Pancreas (tissue), 10 donors: ENCODE measurements around the gene COL15A1. TPM values are rescaled to one million over a fixed set of nuclear protein-coding genes. Genes with fewer than 3 reads are reported as not detected.

ENCODE experiments used
- ATAC-seq, 4 donors: fragments of 200-7000 bp; cut with Tn5 transposase; one replicate each; pipeline versions ENCODE4 v1.8.0 to v1.9.1; 2020; ENCODE audit warnings: mild to moderate bottlenecking in 4 of 4, moderate library complexity in 4 of 4
- DNase-seq, 6 donors: peaks; one replicate each; pipeline ENCODE4 v3.0.0-alpha.2; 2020
- FAIRE-seq: peaks from 2 replicates; lab custom pipeline; 2012; peaks lifted over from hg19 to GRCh38; lab: Jason Lieb, UNC
- H3K27ac ChIP-seq, 4 donors: fragments of 200-600 bp; sonication (generic); 1 replicate in 3 of 4; 2 replicates in 1 of 4; pipeline versions ENCODE4 v1.5.0 to v1.8.0; 2020
- H3K27me3 ChIP-seq, 4 donors: fragments of 200-600 bp; one replicate each; pipeline ENCODE4 v1.8.0; 2021
- H3K36me3 ChIP-seq, 3 donors: fragments of 200-600 bp; sonication (generic) in 1 of 3; one replicate each; pipeline versions ENCODE4 v1.5.0 to v1.8.0; 2020 to 2021
- H3K4me1 ChIP-seq, 3 donors: fragments of 200-600 bp; one replicate each; pipeline ENCODE4 v1.8.0; 2021
- H3K4me3 ChIP-seq, 4 donors: fragments of 200-600 bp; sonication (generic) in 2 of 4; one replicate each; pipeline versions ENCODE4 v1.5.0 to v1.8.0; 2020 to 2021
- H3K9me3 ChIP-seq, 4 donors: fragments of 200-600 bp; one replicate each; pipeline ENCODE4 v1.8.0; 2021
- WGBS, 2 donors: extraction: QIAGEN DNeasy Blood & Tissue Kit; methylation state at CpG; one replicate each; pipeline ENCODE4 v1.1.7; 2013; 5-methylcytosine and 5-hydroxymethylcytosine counted together
- intact Hi-C, 3 donors: fragments of 100-400 bp; cut with DNase I; formaldehyde crosslinking; loops; one replicate each; pipeline versions ENCODE4 v1.11.1 to v1.14.2; 2022
- polyA plus RNA-seq, 2 donors: library from polyadenylated mRNA; stranded (reverse); fragments of 200-250 nt; gene quantifications; one replicate each; pipeline ENCODE4 v1.2.3, GENCODE V29; 2013
- total RNA-seq, 6 donors: library from RNA; stranded (reverse); fragmentation: NEBNext Ultra II Directional in 4 of 6; extraction: Animal tissue kit (Norgen Biotek cat#: 25700) in 4 of 6; gene quantifications; one replicate each; pipeline versions ENCODE4 v1.2.1 to v1.2.4, GENCODE V29; 2021 to 2023
- TF ChIP-seq, protein P1 (sequence below), 4 donors: fragments of 200-600 bp; sonication (generic) in 3 of 4; IDR thresholded peaks; one replicate each; pipeline versions ENCODE4 v1.5.0 to v1.8.0; 2021; ENCODE audit warnings: antibody characterized with exemption in 4 of 4
- donor health status: healthy with polysubstance abuse.
- donor health status: DM: no; HTN: no; CAD: no; lungs with moderate emphysema.
- donor health status: DM: no; HTN: no; CAD: no.
- donor health status: control.
- donor health status: control.
- donor health status: Bipolar disorder and iron deficiency.
- donor health status: DM: yes; HTN: yes; CAD: no.
- donor health status: DM: no; HTN: no; CAD: no.
- donor health status: DM: no; HTN: no; CAD: no.
- donor health status: DM: yes; HTN: yes; CAD: no.

The COL15A1 gene
- total and polyA plus RNA-seq, 8 donors = 6.7 to 43.4 (median 10.4) TPM

GRCh38 chr9:99046068-99046467, 102.4 kb downstream of the COL15A1 start:
- WGBS, 2 donors = 91 to 93% methylated on average over 3 of the region's 3 CpGs
- no peak overlapping the region for H3K4me3 ChIP-seq
- H3K4me1 ChIP-seq = no peaks in the 10 kb centered on the region
- ATAC-seq (no peak), DNase-seq (no peak), FAIRE-seq (no peak)
- no peaks in the 10 kb centered on the region for H3K27me3 ChIP-seq
- no peaks in the 10 kb centered on the region for H3K36me3 ChIP-seq
- TF ChIP-seq, protein P1, sequence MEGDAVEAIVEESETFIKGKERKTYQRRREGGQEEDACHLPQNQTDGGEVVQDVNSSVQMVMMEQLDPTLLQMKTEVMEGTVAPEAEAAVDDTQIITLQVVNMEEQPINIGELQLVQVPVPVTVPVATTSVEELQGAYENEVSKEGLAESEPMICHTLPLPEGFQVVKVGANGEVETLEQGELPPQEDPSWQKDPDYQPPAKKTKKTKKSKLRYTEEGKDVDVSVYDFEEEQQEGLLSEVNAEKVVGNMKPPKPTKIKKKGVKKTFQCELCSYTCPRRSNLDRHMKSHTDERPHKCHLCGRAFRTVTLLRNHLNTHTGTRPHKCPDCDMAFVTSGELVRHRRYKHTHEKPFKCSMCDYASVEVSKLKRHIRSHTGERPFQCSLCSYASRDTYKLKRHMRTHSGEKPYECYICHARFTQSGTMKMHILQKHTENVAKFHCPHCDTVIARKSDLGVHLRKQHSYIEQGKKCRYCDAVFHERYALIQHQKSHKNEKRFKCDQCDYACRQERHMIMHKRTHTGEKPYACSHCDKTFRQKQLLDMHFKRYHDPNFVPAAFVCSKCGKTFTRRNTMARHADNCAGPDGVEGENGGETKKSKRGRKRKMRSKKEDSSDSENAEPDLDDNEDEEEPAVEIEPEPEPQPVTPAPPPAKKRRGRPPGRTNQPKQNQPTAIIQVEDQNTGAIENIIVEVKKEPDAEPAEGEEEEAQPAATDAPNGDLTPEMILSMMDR (IDR thresholded peaks at IDR 0.05) = no peak
- no peaks in the 10 kb centered on the region for H3K9me3 ChIP-seq
- intact Hi-C loops = no loop called here
- H3K27ac ChIP-seq = no peak overlapping the region

DNA sequence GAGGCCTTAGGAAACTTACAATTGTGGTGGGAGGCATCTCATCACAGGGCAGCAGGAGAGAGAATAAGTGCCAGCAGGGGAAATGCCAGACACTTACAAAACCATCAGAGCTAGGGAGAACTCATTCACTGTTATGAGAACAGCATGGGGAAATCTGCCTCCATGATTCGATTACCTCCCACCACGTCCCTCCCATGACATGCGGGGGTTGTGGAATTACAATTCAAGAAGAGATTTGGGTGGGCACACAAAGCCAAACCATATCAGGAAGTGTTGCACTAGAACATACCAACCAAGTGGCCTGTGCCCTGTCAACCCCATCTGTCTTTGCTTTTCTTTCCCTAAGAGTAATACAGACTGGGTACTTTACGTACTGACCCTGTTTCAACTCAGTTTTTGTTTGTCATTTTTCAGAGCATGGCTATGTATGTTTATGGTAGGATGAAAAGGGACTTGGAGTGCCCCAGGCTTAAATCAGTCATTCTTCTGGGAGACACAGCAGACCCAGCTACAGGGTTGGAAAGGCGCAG, 102.9 kb downstream of the COL15A1 start:
- DNase-seq (no peak), FAIRE-seq (no peak), ATAC-seq (no peak)
- 92 to 97% methylated on average over 5 of the region's 5 CpGs for WGBS, 2 donors
- no peak overlapping the region for H3K27ac ChIP-seq
- H3K36me3 ChIP-seq = no peaks in the 10 kb centered on the region
- H3K4me1 ChIP-seq = no peaks in the 10 kb centered on the region
- no peak overlapping the region for H3K4me3 ChIP-seq
- intact Hi-C loops = no loop called here
- no peaks in the 10 kb centered on the region for H3K27me3 ChIP-seq
- TF ChIP-seq, protein P1 (IDR thresholded peaks at IDR 0.05) = no peak
- H3K9me3 ChIP-seq = no peaks in the 10 kb centered on the region

- 87 to 93% methylated on average over 1 of the region's 1 CpG for WGBS, 2 donors
- Histone ChIP-seq H3K27me3 (no peaks in the 10 kb centered on the region), H3K4me3 (no peak overlapping the region), H3K27ac (no peak overlapping the region), H3K9me3 (no peaks in the 10 kb centered on the region), H3K36me3 (no peaks in the 10 kb centered on the region), H3K4me1 (no peaks in the 10 kb centered on the region)
- TF ChIP-seq, protein P1 (IDR thresholded peaks at IDR 0.05) = no peak
- DNase-seq = no peak
- ATAC-seq = no peak
- intact Hi-C loops = no loop called here
- no peak for FAIRE-seq
These were observed 105.5 kb downstream of the COL15A1 start for GRCh38 chr9:99049228-99049627.

DNA sequence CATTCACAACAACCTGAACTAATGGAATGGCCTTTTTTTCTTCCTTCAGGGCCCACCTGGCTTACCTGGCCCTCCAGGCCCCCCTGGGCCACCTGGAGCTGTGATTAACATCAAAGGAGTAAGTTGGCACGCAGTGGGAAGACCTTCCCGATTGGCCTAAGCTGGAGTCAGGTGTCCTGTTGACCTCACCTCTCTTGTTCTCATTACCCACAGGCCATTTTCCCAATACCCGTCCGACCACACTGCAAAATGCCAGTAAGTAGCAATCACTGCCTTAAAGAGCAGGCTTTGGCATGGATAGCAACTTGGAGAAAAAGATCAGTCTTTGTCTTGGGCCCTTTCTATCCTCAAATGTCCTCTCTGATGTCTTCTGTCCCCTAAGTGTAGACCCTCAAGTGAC, 105.9 kb downstream of the COL15A1 start:
- Histone ChIP-seq H3K27me3 (no peaks in the 10 kb centered on the region), H3K4me3 (no peak overlapping the region), H3K27ac (no peak overlapping the region), H3K4me1 (peaks cover 0 to 1% (median 0%) of the 10 kb centered on the region in 3 donors), H3K9me3 (no peaks in the 10 kb centered on the region), H3K36me3 (no peaks in the 10 kb centered on the region)
- FAIRE-seq = no peak
- no peak for ATAC-seq
- intact Hi-C loops = no loop called here
- DNase-seq = no peak
- WGBS, 2 donors = 73 to 87% methylated on average over 4 of the region's 4 CpGs
- TF ChIP-seq, protein P1 (IDR thresholded peaks at IDR 0.05) = no peak

GRCh38 chr9:99050292-99050911, 106.7 kb downstream of the COL15A1 start:
- no peak for DNase-seq
- peaks cover 0 to 9% (median 0%) of the 10 kb centered on the region in 3 donors for H3K4me1 ChIP-seq
- ATAC-seq = peak in 2 of 4 donors; percentile 42 to 51
- no peaks in the 10 kb centered on the region for H3K9me3 ChIP-seq
- no peaks in the 10 kb centered on the region for H3K36me3 ChIP-seq
- WGBS, 2 donors = 75 to 76% methylated on average over 10 of the region's 10 CpGs
- H3K27me3 ChIP-seq = no peaks in the 10 kb centered on the region
- no peak for FAIRE-seq
- H3K4me3 ChIP-seq = no peak overlapping the region
- intact Hi-C loops = no loop called here
- TF ChIP-seq, protein P1 (IDR thresholded peaks at IDR 0.05) = no peak
- no peak overlapping the region for H3K27ac ChIP-seq
